ENCODE measurements around the gene TET3.
"Not testable (repeated sequence)": the region's sequence is repeated elsewhere in the genome, so short reads cannot be mapped to it uniquely, and the experiment has no call there.

Gene TET3

GRCh38 chr2:73984203-73984921 is at the start of gene TET3:
TET3 (plus strand) TSS chr2:73984910; CDS start chr2:73986404, 1,494 bp downstream.
- no peak for DNase-seq

DNA sequence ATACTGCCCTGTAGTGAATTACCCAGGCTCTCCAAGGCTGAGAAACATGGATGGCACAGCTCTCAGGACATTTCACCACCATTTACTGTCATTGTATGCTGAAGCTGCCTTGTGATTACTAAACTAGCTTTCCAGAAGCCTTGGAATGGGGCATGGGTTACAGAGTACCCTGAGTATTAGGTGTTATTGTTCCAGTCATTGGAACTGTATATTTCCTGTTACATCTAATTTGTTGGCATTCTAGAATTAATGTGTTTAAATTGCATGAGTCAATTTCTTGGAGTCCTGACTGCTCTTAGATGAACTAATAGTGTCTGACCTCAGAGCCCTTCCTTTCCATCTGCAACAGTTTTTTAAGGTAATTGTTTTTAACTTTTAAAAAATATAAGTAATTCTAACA is 49.1 kb upstream of the TET3 start:
- DNase-seq: no peak

- DNase-seq: no peak
Measured at GRCh38 chr2:73937103-73937885, 47.4 kb upstream of the TET3 start.

GRCh38 chr2:73937899-73938298 is 46.8 kb upstream of the TET3 start:
- DNase-seq: no peak

GRCh38 chr2:73938718-73939352 is 45.9 kb upstream of the TET3 start:
- DNase-seq: no peak

- DNase-seq: no peak
Measured at GRCh38 chr2:73939419-73939818, 45.3 kb upstream of the TET3 start.

GRCh38 chr2:73940066-73940465 is 44.6 kb upstream of the TET3 start:
- DNase-seq: not testable (repeated sequence)

GRCh38 chr2:73942664-73943063 is 42.0 kb upstream of the TET3 start:
- no peak for DNase-seq

DNA sequence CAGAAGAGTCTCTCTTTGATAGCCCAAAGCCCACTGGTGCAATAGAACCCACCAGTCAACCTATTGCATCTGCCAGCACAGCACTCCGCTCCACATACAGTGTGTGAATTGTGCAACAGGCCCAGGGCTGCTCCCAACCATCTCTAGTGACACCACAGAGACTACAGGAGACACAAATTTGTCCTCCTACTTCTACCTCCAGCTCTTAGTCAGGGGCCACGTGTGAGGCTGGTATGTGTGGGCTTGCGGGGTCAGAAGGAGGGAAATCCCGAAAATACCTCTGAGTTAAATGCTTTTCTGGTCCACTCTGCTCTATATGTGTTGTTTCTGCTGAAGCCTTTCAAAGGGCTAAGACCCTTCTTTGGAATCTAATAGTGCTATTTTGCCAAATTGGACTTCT is 40.0 kb upstream of the TET3 start:
- DNase-seq: no peak

GRCh38 chr2:73946215-73946614 is 38.5 kb upstream of the TET3 start:
- DNase-seq: no peak

GRCh38 chr2:73946666-73947065 is 38.0 kb upstream of the TET3 start:
- DNase-seq: no peak

- no peak for DNase-seq
Measured at GRCh38 chr2:73947412-73948018, 37.2 kb upstream of the TET3 start.

DNA sequence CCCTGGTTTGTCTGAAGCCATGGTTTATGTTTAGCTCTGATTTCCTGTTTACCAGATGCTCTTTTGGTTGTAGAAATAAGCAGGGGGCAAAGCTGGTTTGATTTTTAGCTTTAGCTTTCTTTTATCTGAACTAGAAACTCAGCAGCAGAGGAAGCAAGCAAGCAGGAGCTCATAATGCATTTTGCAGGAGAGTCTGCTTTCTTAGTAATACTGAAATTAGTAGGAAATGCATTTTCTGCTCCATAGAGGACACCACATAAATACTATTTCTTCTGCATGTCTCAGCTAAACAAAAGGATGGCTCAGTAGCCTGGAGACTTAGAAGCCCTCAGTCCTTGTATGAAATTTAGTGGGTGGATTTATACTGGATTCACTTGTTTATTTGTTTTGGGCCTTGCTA is 34.9 kb upstream of the TET3 start:
- no peak for DNase-seq

DNA sequence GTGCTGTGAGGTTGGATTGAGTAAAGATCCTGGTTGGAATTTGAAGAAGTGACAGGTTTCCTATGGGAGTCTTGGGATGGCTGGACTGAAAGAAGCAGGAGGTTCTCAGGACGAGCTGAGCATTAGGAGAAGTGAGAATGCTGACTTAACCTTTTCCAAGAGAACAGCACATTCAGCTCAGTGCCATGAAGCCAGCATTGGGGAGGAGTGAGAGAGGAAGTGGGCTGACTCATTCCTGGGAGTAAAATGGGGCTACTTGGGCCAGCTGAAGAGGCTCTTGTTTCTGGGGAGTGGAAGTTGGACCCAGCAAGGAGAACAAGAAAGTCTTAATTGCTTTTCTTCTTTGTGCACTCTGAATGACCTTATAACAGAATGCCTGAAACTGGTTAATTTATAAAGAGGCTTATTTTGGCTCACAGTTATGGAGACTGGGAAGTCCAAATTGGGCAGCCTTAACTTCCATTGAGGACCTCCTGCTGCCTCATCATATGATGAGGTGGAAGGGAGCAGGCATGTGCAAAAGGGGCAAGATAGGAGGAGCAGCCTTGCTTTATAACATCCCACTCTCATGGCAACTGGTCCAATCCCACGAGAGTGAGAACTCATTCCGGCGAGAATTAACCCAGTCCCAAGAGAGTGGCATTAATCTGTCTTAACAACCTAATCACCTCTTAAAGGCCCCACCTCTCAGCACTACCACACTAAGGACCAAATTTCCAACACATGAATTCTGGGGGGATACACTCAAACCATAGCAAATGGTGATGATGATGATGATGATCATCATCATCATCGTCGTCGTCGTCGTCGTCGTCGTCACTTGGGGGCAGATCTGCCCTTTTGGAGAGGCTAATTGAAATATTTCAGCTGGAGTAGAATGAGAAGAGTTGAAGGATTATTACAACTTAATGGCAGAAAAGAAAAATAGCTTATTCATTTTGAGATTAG is 31.9 kb upstream of the TET3 start:
- DNase-seq: no peak

GRCh38 chr2:73956218-73956865 is 28.4 kb upstream of the TET3 start:
- DNase-seq: no peak

- no peak for DNase-seq
Measured at GRCh38 chr2:73961274-73961673, 23.4 kb upstream of the TET3 start.

- DNase-seq: no peak
Measured at GRCh38 chr2:73961823-73962615, 22.7 kb upstream of the TET3 start.

GRCh38 chr2:73962798-73963197 is 21.9 kb upstream of the TET3 start:
- DNase-seq: no peak

- no peak for DNase-seq
Measured at GRCh38 chr2:73963385-73964120, 21.2 kb upstream of the TET3 start.

DNA sequence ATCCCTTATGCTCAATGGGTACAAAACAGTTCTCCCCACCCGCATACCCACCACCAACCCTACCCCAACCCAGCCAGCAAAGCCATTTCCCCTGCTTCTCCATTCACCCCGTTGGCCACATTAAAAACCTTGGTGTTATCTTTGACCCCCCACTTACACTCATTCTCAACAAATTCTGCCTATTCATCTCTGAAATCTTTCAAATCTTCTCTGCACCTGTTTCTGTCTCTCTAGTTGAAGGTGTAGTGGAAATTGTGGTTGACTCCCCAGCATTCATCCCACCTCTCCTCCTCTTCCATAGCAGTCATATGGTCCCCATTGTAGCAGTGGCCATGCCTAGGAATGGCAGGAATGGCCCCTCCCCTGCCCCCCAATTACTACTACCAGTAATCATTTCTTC is 20.5 kb upstream of the TET3 start:
- DNase-seq: no peak
